ENCODE results near the gene CXCL1.

The CXCL1 gene

DNA sequence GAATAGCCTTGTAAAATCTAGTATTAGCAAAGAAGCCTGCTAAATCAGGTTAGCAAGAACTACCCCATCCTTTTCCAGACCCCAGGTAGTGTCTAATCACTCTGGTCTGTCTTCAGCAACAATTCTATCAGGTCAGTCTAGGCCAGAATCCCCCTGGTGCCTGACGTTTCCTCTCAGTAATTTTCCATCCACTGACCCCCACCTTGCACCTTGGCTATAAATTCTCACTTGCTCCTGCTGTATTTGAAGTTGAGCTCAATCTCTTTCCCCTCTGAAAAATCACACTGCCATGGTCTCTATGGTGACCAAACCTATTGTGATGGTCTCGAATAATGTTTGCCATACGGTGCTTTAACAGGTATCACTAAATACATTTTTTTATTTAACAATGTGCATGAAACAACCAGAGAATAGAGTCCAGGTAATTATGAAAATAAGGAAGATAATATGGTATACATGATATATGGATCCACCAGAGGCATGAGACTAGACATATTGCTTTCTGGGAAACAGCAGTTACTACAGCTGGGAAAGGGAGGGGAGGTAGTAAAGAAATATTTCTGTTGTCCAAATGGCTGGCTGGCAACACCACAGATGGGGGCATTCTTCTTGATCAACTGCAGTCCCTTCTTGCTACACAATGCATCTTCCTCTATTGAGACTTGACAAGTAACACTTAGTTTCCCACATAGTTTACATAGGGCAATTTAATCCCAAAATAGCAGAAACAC lies 33.8 kb downstream of the CXCL1 start:
- TF ChIP-seq, protein P1, sequence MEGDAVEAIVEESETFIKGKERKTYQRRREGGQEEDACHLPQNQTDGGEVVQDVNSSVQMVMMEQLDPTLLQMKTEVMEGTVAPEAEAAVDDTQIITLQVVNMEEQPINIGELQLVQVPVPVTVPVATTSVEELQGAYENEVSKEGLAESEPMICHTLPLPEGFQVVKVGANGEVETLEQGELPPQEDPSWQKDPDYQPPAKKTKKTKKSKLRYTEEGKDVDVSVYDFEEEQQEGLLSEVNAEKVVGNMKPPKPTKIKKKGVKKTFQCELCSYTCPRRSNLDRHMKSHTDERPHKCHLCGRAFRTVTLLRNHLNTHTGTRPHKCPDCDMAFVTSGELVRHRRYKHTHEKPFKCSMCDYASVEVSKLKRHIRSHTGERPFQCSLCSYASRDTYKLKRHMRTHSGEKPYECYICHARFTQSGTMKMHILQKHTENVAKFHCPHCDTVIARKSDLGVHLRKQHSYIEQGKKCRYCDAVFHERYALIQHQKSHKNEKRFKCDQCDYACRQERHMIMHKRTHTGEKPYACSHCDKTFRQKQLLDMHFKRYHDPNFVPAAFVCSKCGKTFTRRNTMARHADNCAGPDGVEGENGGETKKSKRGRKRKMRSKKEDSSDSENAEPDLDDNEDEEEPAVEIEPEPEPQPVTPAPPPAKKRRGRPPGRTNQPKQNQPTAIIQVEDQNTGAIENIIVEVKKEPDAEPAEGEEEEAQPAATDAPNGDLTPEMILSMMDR (IDR thresholded peaks at IDR 0.05; ENCODE audit: insufficient read depth, low read length, poor library complexity, severe bottlenecking): no peak
- DNase-seq (ENCODE audit: extremely low read depth, insufficient read length): no peak
- no peaks in the 10 kb centered on the region for H3K36me3 ChIP-seq (ENCODE audit: control insufficient read depth, insufficient read depth, low read length)
- no peak overlapping the region for H3K4me3 ChIP-seq (replicated peaks; ENCODE audit: low read depth, low read length)
- no peaks in the 10 kb centered on the region for H3K27me3 ChIP-seq (replicated peaks; ENCODE audit: control insufficient read depth, insufficient read depth, low read length)

GRCh38 chr4:73904491-73904890 lies 35.3 kb downstream of the CXCL1 start:
- Histone ChIP-seq H3K4me3 (replicated peaks; ENCODE audit: low read depth, low read length) (no peak overlapping the region), H3K27me3 (replicated peaks; ENCODE audit: control insufficient read depth, insufficient read depth, low read length) (no peaks in the 10 kb centered on the region), H3K36me3 (ENCODE audit: control insufficient read depth, insufficient read depth, low read length) (no peaks in the 10 kb centered on the region)
- no peak for DNase-seq (ENCODE audit: extremely low read depth, insufficient read length)
- TF ChIP-seq, protein P1 (IDR thresholded peaks at IDR 0.05; ENCODE audit: insufficient read depth, low read length, poor library complexity, severe bottlenecking): no peak

DNA sequence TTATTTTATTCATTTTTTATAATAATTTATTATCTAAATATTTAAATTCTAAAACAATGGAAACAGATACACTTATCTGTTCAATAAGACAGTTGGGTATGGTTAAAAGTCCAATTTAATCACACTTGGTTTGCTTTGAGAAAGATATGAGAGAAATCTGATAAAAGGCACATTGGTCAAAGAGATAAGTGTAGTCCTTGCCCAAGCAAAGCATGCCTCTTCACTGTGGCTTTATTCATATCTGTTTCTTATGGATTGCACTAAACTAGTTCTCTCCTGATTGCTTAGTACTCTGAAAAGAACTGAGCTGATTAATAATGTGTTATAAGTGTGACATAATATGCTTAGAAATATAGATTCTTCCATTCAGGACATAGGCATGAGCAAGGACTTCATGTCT lies 39.8 kb downstream of the CXCL1 start:
- DNase-seq (ENCODE audit: extremely low read depth, insufficient read length): no peak
- TF ChIP-seq, protein P1 (IDR thresholded peaks at IDR 0.05; ENCODE audit: insufficient read depth, low read length, poor library complexity, severe bottlenecking): no peak
- Histone ChIP-seq H3K36me3 (ENCODE audit: control insufficient read depth, insufficient read depth, low read length) (no peaks in the 10 kb centered on the region), H3K27me3 (replicated peaks; ENCODE audit: control insufficient read depth, insufficient read depth, low read length) (no peaks in the 10 kb centered on the region), H3K4me3 (replicated peaks; ENCODE audit: low read depth, low read length) (no peak overlapping the region)

- DNase-seq (ENCODE audit: extremely low read depth, insufficient read length): no peak
- no peaks in the 10 kb centered on the region for H3K27me3 ChIP-seq (replicated peaks; ENCODE audit: control insufficient read depth, insufficient read depth, low read length)
- TF ChIP-seq, protein P1 (IDR thresholded peaks at IDR 0.05; ENCODE audit: insufficient read depth, low read length, poor library complexity, severe bottlenecking): no peak
- no peak overlapping the region for H3K4me3 ChIP-seq (replicated peaks; ENCODE audit: low read depth, low read length)
- H3K36me3 ChIP-seq (ENCODE audit: control insufficient read depth, insufficient read depth, low read length): no peaks in the 10 kb centered on the region
Measured at GRCh38 chr4:73911746-73912145, 42.6 kb downstream of the CXCL1 start.

DNA sequence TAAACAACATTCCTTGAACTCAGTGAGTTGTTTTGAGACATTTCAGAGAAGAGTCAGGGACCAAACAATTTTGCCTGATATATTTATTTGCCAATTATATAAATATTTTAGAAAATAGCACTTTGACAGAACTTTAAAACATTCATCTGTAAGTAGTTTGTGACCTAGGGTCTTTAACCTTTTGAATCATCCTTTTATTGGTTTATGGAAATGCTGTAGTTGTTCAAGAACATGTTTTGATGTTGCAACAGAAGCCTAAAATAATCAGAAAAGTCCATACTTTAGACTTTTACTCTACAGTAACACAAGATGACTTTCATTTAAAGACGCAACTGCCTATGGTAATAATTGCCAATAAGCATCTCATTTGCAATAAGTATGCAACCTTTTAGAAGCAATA lies 43.0 kb downstream of the CXCL1 start:
- TF ChIP-seq, protein P1 (IDR thresholded peaks at IDR 0.05; ENCODE audit: insufficient read depth, low read length, poor library complexity, severe bottlenecking): no peak
- Histone ChIP-seq H3K4me3 (replicated peaks; ENCODE audit: low read depth, low read length) (no peak overlapping the region), H3K36me3 (ENCODE audit: control insufficient read depth, insufficient read depth, low read length) (no peaks in the 10 kb centered on the region), H3K27me3 (replicated peaks; ENCODE audit: control insufficient read depth, insufficient read depth, low read length) (no peaks in the 10 kb centered on the region)
- DNase-seq (ENCODE audit: extremely low read depth, insufficient read length): no peak

DNA sequence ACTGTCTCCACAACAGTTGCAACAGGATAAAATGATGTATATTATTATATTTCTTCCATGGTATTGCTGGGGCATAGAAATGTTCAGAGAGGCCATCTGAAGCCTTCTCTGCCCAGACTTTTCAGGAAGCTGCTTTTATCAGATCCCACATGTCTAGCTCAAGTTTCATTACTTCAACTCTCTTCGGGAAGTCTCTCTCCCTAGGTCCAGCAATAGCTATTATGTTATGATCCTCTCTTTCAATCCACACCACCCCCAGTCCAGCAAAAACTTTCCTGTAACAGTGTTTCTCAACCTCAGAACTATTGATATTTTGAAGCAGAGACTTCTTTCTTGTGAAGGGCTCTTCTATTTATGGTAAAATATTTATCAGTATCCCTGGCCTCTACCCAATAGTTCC lies 44.9 kb downstream of the CXCL1 start:
- no peak overlapping the region for H3K4me3 ChIP-seq (replicated peaks; ENCODE audit: low read depth, low read length)
- H3K27me3 ChIP-seq (replicated peaks; ENCODE audit: control insufficient read depth, insufficient read depth, low read length): no peaks in the 10 kb centered on the region
- no peak for DNase-seq (ENCODE audit: extremely low read depth, insufficient read length)
- TF ChIP-seq, protein P1 (IDR thresholded peaks at IDR 0.05; ENCODE audit: insufficient read depth, low read length, poor library complexity, severe bottlenecking): no peak
- H3K36me3 ChIP-seq (ENCODE audit: control insufficient read depth, insufficient read depth, low read length): no peaks in the 10 kb centered on the region
